Femur (tissue), 1 donor: ENCODE measurements around the gene ADAMTS2.
"Not testable (repeated sequence)": the region's sequence is repeated elsewhere in the genome, so short reads cannot be mapped to it uniquely, and the experiment has no call there.

Experiments
- DNase-seq: peaks from one replicate; pipeline ENCODE4 v3.0.0-alpha.2; 2017

ADAMTS2 gene

GRCh38 chr5:179118756-179119414 lies 226.4 kb downstream of the ADAMTS2 start:
- DNase-seq = no peak

DNA sequence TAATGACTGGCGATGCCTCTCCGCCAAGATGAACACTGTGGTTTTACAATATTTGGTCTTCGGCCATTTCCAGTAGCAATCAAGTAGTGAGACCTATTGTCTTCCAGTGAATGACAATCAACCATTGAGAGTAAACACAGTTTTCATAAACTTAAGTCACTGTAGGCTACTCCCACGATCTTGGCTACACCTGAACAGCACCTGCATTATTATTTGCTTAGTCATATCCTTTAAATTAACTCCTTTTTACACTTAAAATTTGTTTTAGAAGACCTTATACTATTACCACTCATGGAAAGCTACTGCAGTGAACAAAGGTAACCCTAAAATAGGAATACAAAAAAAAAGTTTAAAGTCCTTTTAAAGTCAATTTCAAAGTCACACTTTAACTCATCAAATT lies 226.9 kb downstream of the ADAMTS2 start:
- no peak for DNase-seq

DNA sequence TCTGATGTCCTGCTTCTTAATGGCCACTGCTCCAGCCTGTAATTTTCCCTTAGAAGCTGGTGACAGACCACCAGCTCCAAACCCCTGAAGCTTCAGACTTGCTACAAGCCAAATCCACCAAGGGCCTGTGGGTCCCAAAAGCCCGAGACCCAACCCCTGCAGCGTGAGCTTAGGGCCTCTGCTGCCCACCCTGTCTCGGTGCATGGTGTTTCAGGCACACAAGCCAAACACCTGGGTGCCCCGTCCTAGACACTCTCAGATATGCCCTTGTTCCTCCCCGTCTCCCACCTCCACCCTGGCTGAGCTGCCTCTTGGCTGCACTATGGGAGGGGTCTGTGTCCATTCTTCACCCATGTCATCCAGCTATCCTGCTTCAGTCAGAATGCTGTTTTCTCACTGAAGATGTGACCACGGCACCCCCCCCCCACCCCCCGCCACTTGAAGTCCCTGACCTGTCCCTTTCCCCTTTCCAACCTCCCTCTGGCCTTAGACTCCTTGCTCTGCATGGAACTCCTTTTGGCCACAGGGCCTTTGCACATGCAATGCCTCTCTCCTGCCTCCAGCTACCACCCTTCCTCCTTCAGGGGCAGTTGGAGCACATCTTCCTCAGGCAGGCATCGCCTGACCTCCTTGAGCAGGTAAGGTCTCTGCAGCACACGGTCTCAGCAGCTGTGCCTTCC lies 229.3 kb downstream of the ADAMTS2 start:
- DNase-seq = no peak

- DNase-seq = no peak
Observed at GRCh38 chr5:179115307-179115706, 230.0 kb downstream of the ADAMTS2 start.

- no peak for DNase-seq
Observed at GRCh38 chr5:179114756-179115155, 230.5 kb downstream of the ADAMTS2 start.

- DNase-seq = no peak
Observed at GRCh38 chr5:179113945-179114641, 231.2 kb downstream of the ADAMTS2 start.

DNA sequence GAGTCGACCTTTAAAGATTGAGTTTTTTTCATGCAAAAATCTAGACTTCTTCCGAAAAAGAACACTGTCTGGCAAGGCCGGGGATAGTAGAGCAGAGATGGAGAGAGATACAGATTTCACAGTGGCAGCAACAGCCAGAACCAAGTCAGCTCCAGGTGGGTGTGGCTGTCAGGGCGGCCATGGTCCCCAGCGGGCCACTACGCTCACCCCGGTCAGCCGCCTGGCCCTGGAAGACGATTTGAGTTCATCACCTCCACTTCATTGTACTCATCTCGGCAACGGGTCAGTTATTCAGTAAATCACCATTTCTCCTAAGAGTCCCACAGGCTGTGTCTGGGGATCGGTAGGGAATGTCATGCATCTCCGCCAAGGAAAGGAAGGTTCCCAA lies 232.1 kb downstream of the ADAMTS2 start:
- DNase-seq = no peak

DNA sequence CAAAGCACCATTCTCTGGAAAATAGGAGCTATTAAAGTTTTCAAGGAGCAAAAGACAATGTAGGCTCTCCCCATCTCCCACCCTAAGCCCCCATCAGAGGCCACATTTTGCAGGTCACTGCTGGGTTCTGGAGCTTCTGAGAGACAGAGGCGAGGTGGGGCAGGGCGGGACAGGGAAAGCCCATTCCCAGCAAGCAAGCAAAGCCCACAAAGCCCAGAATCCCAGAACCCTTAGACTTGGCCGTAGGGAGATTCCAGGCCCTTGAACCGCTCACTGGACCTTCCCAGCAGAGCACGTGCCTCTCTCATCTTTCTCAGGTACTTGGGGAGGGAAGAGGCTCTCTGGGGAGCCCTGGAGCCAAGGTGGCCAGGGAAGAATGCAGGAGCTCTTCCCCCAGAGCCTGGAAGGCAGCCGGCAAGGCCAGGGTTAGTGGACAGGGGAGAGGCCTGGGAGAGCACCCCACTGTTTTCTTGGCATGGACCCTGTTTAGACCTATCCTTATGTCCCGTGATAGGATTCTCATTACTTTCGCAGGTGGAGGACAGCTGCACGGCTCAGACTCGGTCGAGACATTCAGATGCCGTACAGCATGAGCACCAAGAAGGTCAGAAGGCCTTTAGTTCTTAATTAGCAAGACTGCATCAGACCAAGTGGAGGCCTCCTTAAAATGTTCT lies 232.7 kb downstream of the ADAMTS2 start:
- DNase-seq = no peak

GRCh38 chr5:179111267-179112207 lies 233.7 kb downstream of the ADAMTS2 start:
- DNase-seq = no peak

DNA sequence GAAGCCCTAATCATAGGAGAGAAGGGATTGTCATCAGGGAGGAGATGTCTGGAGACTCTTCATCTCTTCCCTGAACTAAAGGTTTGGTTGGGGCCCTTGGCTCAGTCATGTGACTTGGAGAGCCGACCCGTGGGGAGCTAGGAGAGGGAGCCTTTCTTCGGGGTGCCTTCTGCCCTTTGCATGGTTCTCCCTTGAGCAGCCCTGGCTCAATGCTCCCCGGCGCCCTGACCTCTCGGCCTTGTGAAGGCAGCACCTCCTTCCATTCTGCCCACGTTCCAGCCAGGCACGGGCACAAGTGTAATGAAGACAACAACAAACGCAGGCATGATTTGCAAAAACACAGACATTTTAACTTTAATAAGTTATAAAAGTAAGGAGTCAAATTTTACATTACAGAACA lies 234.7 kb downstream of the ADAMTS2 start:
- no peak for DNase-seq

DNA sequence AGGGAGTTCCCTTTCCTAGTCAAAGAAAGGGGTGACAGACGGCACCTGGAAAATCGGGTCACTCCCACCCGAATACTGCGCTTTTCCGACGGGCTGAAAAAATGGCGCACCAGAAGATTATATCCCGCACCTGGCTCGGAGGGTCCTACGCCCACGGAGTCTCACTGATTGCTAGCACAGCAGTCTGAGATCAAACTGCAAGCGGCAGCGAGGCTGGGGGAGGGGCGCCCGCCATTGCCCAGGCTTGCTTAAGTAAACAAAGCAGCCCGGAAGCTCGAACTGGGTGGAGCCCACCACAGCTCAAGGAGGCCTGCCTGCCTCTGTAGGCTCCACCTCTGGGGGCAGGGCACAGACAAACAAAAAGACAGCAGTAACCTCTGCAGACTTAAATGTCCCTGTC lies 244.0 kb downstream of the ADAMTS2 start:
- DNase-seq = not testable (repeated sequence)

DNA sequence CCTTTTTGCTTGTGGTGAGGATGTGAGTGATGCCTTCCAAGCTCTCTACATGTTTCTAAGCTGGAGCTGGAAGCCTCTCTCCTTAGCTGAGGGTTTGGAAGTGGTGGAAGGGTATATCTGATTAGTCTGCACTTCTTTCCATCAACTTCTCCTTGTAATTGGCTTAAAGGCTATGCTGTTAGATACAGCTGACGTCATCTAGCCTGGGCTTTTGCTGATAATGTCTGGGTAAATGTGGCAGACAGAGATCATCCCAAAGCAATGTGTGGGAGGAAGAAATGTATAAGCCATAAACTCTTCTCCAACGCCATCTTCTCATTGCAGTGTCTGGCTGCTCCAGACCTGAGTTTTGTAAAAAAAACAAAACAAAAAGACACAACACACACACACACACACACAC lies 255.8 kb downstream of the ADAMTS2 start:
- DNase-seq = no peak

DNA sequence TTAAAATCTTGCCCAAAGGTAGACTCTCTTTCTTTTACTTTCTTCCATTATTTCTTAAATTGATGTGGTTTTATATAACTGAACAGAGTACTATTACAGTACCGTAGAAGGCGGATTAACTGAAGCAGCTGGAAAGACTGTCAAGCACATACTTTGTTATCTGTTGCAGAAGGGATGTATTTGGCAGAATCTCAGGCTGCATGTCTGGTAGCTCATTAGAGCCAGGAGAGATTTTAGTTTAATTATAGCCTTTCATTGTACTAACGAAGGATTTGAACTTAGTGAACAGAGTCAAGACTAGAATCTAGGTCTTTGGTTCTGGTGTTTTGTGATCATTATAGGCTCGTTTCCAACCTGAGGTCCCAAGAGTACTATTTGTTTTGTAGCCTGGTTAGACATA lies 264.5 kb downstream of the ADAMTS2 start:
- DNase-seq = no peak

GRCh38 chr5:179079165-179079987 lies 265.9 kb downstream of the ADAMTS2 start:
- DNase-seq = no peak

DNA sequence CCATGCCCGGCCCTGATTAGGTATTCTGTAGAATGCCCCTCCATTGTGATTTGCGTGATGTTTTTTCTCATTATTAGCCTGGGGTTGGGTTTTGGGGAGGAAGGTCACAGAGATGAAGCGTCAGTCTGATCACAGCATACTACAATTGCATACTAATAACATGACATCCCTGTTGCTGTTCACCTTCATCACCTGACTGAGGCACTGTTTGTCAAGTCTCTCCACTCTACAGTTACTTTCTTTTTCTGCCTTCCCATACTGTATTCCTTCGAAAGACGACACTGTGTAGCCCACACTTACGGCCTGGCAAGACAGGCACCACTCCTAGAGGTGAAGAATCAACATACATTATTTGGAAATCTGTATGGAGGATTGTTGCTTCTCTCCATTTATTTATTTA lies 279.6 kb downstream of the ADAMTS2 start:
- DNase-seq = no peak

DNA sequence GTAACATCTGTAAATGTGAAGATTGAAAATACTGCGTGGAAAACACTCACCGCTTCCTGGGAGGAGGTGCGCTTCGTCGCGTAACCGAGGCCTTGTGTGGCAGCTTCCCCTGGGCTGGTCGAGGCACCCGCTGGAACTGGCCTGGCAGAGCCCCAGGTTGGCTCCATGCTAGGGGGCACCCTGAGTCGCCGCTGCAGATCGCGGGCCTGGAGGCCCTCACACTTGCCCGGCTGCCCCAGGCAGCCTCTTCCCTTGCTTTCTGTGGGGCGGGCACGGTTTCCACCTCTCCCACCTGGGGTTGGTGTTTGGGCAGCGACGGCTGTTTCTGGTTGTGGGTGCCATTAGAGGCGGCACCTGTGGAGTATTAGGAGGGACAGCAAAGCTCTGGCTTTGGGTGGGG lies 284.2 kb downstream of the ADAMTS2 start:
- DNase-seq = peak; percentile 17
